IMR-90 (cell line): ENCODE results near the gene TNPO2. TPM values are rescaled to one million over a fixed set of nuclear protein-coding genes. Genes with fewer than 3 reads are reported as not detected.

Source experiments
- ATAC-seq: fragments of 200-7000 bp; cut with Tn5 transposase; 2 replicates; pipeline ENCODE4 v1.9.1; 2020; ENCODE audit warnings: low read depth, mild to moderate bottlenecking, moderate library complexity
- BruUV-seq: library from RNA; stranded (reverse); fragments of 400-500 nt; replicated peaks from 2 replicates; lab custom pipeline; 2021; lab: Mats Ljungman, UMichigan
- CTCF ChIA-PET: fragments of 300-600 bp; formaldehyde crosslinking; extraction: SDS; loops from one replicate; lab custom pipeline; 2021; ENCODE audit warnings: antibody characterized with exemption; lab: Yijun Ruan, JAX
- POLR2A ChIA-PET: fragments of 300-600 bp; sonication (Branson Sonifier 250); formaldehyde crosslinking; loops from one replicate; lab custom pipeline; 2022; ENCODE audit warnings: antibody characterized with exemption; ENCODE audit not compliant: unreplicated experiment; lab: Charles Lee
- DNase-seq: peaks from one replicate; pipeline ENCODE4 v3.0.0; 2013
- H2AFZ ChIP-seq: replicated peaks from 2 replicates; pipeline ENCODE3; 2013; ENCODE audit warnings: low read length, mild to moderate bottlenecking; ENCODE audit not compliant: poor library complexity
- H2AK5ac ChIP-seq: 2 replicates; pipeline ENCODE4 v1.6.1; 2013; ENCODE audit warnings: low read depth, low read length, inconsistent platforms
- H2AK9ac ChIP-seq: replicated peaks from 2 replicates; pipeline ENCODE3; 2013; ENCODE audit warnings: mild to moderate bottlenecking, low read depth, low read length, moderate library complexity; ENCODE audit not compliant: poor library complexity
- H2BK120ac ChIP-seq: 2 replicates; pipeline ENCODE4 v1.6.1; 2013; ENCODE audit warnings: low read depth, low read length, inconsistent platforms
- H2BK15ac ChIP-seq: 3 replicates; pipeline ENCODE4 v1.6.1; 2013; ENCODE audit warnings: low read depth, low read length, inconsistent platforms
- H2BK20ac ChIP-seq: 2 replicates; pipeline ENCODE4 v1.6.1; 2013; ENCODE audit warnings: low read depth, mild to moderate bottlenecking, inconsistent platforms, low read length, moderate library complexity
- H2BK5ac ChIP-seq: 2 replicates; pipeline ENCODE4 v1.6.1; 2013; ENCODE audit warnings: mild to moderate bottlenecking, low read depth, low read length, inconsistent platforms; ENCODE audit not compliant: poor library complexity, severe bottlenecking
- H3K14ac ChIP-seq: replicated peaks from 2 replicates; pipeline ENCODE4 v1.6.1; 2013; ENCODE audit warnings: low read depth, low read length, inconsistent platforms
- H3K18ac ChIP-seq: 2 replicates; pipeline ENCODE4 v1.6.1; 2013; ENCODE audit warnings: low read depth, low read length, control low read depth
- H3K23ac ChIP-seq: 2 replicates; pipeline ENCODE4 v1.6.1; 2013; ENCODE audit warnings: low read depth, low read length, inconsistent platforms
- H3K27ac ChIP-seq: 2 replicates; pipeline ENCODE4 v1.5.1; 2013; ENCODE audit warnings: mild to moderate bottlenecking, control low read depth, low read length; ENCODE audit not compliant: insufficient read depth
- H3K27me3 ChIP-seq: 2 replicates; pipeline ENCODE4 v1.6.1; 2013; ENCODE audit warnings: low read length; ENCODE audit not compliant: control insufficient read depth, insufficient read depth
- H3K36me3 ChIP-seq: 2 replicates; pipeline ENCODE4 v1.6.1; 2013; ENCODE audit warnings: low read length, mixed read lengths; ENCODE audit not compliant: control insufficient read depth, insufficient read depth
- H3K4ac ChIP-seq: 2 replicates; pipeline ENCODE4 v1.6.1; 2013; ENCODE audit warnings: low read depth, low read length, inconsistent platforms
- H3K4me1 ChIP-seq: 2 replicates; pipeline ENCODE4 v1.6.1; 2013; ENCODE audit warnings: low read length, mixed read lengths; ENCODE audit not compliant: control insufficient read depth, insufficient read depth
- H3K4me2 ChIP-seq: 2 replicates; pipeline ENCODE4 v1.6.1; 2013; ENCODE audit warnings: low read depth, mild to moderate bottlenecking, control low read depth, low read length, moderate library complexity
- H3K4me3 ChIP-seq: 2 replicates; pipeline ENCODE4 v1.5.1; 2013; ENCODE audit warnings: low read depth, mild to moderate bottlenecking, control low read depth, low read length, moderate library complexity; ENCODE audit not compliant: insufficient read depth
- H3K56ac ChIP-seq: 2 replicates; pipeline ENCODE4 v1.6.1; 2013; ENCODE audit warnings: low read length, inconsistent platforms; ENCODE audit not compliant: insufficient read depth; ENCODE audit errors: extremely low read depth
- H3K79me1 ChIP-seq, 2 experiments: 2 replicates each; pipeline ENCODE4 v1.6.1; 2013; ENCODE audit warnings: low read length in 2 of 2, inconsistent platforms in 1 of 2, low read depth in 1 of 2
- H3K9ac ChIP-seq: 2 replicates; pipeline ENCODE4 v1.6.1; 2013; ENCODE audit warnings: low read depth, low read length, control low read depth
- H3K9me1 ChIP-seq: 2 replicates; pipeline ENCODE4 v1.6.1; 2013; ENCODE audit warnings: low read length, inconsistent platforms; ENCODE audit not compliant: insufficient read depth
- H3K9me3 ChIP-seq: 2 replicates; pipeline ENCODE4 v1.6.1; 2013; ENCODE audit warnings: low read length; ENCODE audit not compliant: control insufficient read depth, insufficient read depth
- H4K20me1 ChIP-seq: 2 replicates; pipeline ENCODE4 v1.6.1; 2013; ENCODE audit warnings: low read length, inconsistent platforms; ENCODE audit not compliant: insufficient read depth
- H4K5ac ChIP-seq: 2 replicates; pipeline ENCODE4 v1.6.1; 2013; ENCODE audit warnings: mild to moderate bottlenecking, low read depth, low read length, control low read depth
- H4K8ac ChIP-seq, 2 experiments: 2 replicates each; pipeline ENCODE4 v1.6.1; 2013; ENCODE audit warnings: low read depth in 2 of 2, low read length in 2 of 2, control low read depth in 1 of 2, inconsistent platforms in 1 of 2
- H4K91ac ChIP-seq: 2 replicates; pipeline ENCODE4 v1.6.1; 2013; ENCODE audit warnings: low read depth, low read length, inconsistent platforms; ENCODE audit not compliant: insufficient read depth
- CHD1 ChIP-seq: IDR thresholded peaks from 2 replicates; pipeline ENCODE4 v1.6.1; 2012; ENCODE audit warnings: low read depth, low read length, improper control_type of control experiment
- MAFK ChIP-seq: IDR thresholded peaks from 2 replicates; pipeline ENCODE4 v1.6.1; 2012; ENCODE audit warnings: low read depth, low read length, improper control_type of control experiment
- MXI1 ChIP-seq: IDR thresholded peaks from 2 replicates; pipeline ENCODE4 v1.6.1; 2012; ENCODE audit warnings: low read depth, mild to moderate bottlenecking, low read length, moderate library complexity, borderline replicate concordance
- NFE2L2 ChIP-seq: fragments of 150-350 bp; IDR thresholded peaks from 2 replicates; pipeline ENCODE4 v1.6.1; 2016; ENCODE audit warnings: low read depth, mild to moderate bottlenecking, low read length
- RAD21 ChIP-seq: IDR thresholded peaks from 2 replicates; pipeline ENCODE4 v1.6.1; 2012; ENCODE audit warnings: low read length, improper control_type of control experiment
- RFX5 ChIP-seq: IDR thresholded peaks from 2 replicates; pipeline ENCODE4 v1.8.0; 2012; ENCODE audit warnings: low read depth, mild to moderate bottlenecking, low read length, moderate library complexity
- SMC3 ChIP-seq: fragments of 150-350 bp; IDR thresholded peaks from 2 replicates; pipeline ENCODE4 v1.6.1; 2016; ENCODE audit warnings: low read depth, mild to moderate bottlenecking, antibody characterized with exemption, low read length, moderate library complexity
- WGBS, 2 experiments: methylation state at CpG; one replicate each; pipeline versions ENCODE4 v1.1.5 to v1.1.7; 2013; ENCODE audit warnings: missing lambda C conversion rate in 2 of 2; ENCODE audit not compliant: insufficient read length in 1 of 2; ENCODE audit errors: extremely low coverage in 2 of 2; 5-methylcytosine and 5-hydroxymethylcytosine counted together
- dilution Hi-C: fragments of 300-500 bp; cut with HindIII; formaldehyde crosslinking; loops from one replicate; pipeline ENCODE4 v1.14.3; 2018; ENCODE audit warnings: low sequenced_read_pairs; ENCODE audit not compliant: unreplicated experiment
- in situ Hi-C: fragments of 300-500 bp; cut with MboI; formaldehyde crosslinking; loops from 3 replicates; pipeline ENCODE4 v1.14.3; 2019; ENCODE audit warnings: low sequenced_read_pairs, inconsistent platforms, mixed read lengths
- intact Hi-C: fragments of 100-400 bp; cut with micrococcal nuclease; formaldehyde crosslinking; loops from 2 replicates; pipeline ENCODE4 v1.10.0; 2022
- polyA plus RNA-seq, 3 experiments: library from polyadenylated mRNA; depleted of rRNA; stranded (reverse); fragments of >200 nt; gene quantifications; 2 replicates each; pipeline ENCODE4 v1.2.3, GENCODE V29; 2012; ENCODE audit warnings: low replicate concordance in 1 of 3
- total RNA-seq: library from RNA; depleted of rRNA; stranded (reverse); fragments of >200 nt; gene quantifications from 2 replicates; pipeline ENCODE4 v1.2.3, GENCODE V29; 2012
- TF ChIP-seq, protein P1 (sequence below): fragments of 150-350 bp; IDR thresholded peaks from 2 replicates; pipeline ENCODE4 v1.6.1; 2016; ENCODE audit warnings: low read depth, mild to moderate bottlenecking, low read length, moderate library complexity, borderline replicate concordance

TNPO2 gene
- total and polyA plus RNA-seq, 2 of the 4 experiments (the other 2 are of a cell fraction) = 36.0 to 77.2 TPM

DNA sequence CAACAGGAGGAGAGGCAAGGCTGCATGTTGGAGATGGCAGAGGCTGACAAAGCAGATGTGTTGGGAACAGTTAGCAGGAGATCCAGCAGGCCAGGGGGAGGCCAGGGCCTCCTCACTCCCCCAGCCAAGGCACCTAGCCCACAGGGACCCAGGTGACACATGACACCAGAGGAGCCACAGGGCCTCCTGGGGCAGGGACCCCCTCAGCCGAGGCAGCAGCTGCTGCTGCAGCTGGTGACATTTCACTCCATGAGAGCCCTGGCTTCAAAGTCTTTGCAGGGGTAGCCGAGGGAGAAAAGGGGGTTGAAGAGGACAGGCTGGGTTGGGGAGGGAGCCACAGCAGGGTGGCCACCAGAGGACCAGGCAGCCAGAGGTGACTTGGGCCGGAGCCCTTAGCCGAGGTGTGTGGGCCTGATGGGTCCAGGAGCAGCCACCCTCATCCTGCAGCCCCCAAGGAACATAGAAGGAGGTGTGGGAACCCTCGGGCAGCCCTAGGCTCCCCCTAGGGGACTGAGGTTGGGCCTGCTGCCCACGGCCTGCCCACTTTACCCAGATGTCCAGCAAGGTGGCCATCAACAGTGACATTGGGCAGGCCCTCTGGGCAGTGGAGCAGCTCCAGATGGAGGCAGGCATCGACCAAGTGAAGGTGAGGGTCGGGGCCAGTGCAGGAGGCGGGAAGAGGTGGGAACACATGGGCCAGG lies 36.1 kb downstream of the TNPO2 start, which contains the start of gene GNG14 (continued):
- TF ChIP-seq MAFK = no peak

DNA sequence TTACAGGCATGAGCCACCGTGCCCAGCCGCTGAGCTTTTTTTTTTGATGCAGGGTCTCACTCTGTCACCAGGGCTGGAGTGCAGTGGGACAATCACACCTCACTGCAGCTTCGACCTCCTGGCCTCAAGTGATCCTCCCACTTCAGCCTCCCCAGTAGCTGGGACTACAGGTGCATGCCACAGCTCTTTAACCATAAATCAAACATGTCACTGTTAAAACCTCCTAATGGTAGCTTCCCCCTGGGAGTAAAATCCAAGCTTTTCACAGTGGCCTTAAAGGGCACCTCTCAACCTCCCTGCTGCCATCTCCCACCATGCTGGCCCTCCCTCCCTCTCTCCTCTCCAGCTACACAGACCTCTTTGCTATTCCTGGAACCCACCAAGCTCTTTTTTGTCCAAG lies 37.9 kb downstream of the TNPO2 start:
- H4K91ac ChIP-seq = no peak overlapping the region
- H2AFZ ChIP-seq = no peak overlapping the region
- 60% methylated on average over 1 of the region's 3 CpGs; no CpG with 5 or more reads in 1 of the 2 experiments for WGBS, 2 experiments
- H4K20me1 ChIP-seq = no peaks in the 10 kb centered on the region
- POLR2A ChIA-PET = interaction anchor here (1.1 kb wide), 1 partner anchor 10 kb away, joined by 6 read pairs; the partner anchor contains the start of gene FBXW9
- TF ChIP-seq RFX5 (no peak), SMC3 (no peak), RAD21 (no peak), NFE2L2 (no peak), CHD1 (no peak), MXI1 (no peak)
- TF ChIP-seq, protein P1, sequence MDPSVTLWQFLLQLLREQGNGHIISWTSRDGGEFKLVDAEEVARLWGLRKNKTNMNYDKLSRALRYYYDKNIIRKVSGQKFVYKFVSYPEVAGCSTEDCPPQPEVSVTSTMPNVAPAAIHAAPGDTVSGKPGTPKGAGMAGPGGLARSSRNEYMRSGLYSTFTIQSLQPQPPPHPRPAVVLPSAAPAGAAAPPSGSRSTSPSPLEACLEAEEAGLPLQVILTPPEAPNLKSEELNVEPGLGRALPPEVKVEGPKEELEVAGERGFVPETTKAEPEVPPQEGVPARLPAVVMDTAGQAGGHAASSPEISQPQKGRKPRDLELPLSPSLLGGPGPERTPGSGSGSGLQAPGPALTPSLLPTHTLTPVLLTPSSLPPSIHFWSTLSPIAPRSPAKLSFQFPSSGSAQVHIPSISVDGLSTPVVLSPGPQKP = no peak
- H3K79me1 ChIP-seq = peaks cover 0 to 3% of the 10 kb centered on the region in 2 experiments; a peak in 1 of 4 replicates
- no peak overlapping the region for H4K8ac ChIP-seq
- ATAC-seq = no peak
- no peak for DNase-seq
- no peak overlapping the region for H3K4me2 ChIP-seq
- H3K27me3 ChIP-seq = no peaks in the 10 kb centered on the region
- intact Hi-C loops = no loop called here
- no peaks in the 10 kb centered on the region for H3K9me3 ChIP-seq
- H4K5ac ChIP-seq = no peak overlapping the region
- no peak overlapping the region for H3K4me3 ChIP-seq
- CTCF ChIA-PET = no interaction called here
- H2BK5ac ChIP-seq = no peak overlapping the region
- H2BK20ac ChIP-seq = no peak overlapping the region
- H3K27ac ChIP-seq = no peak overlapping the region
- in situ Hi-C loops = no loop called here
- H2AK9ac ChIP-seq = no peak overlapping the region
- no peak overlapping the region for H2AK5ac ChIP-seq
- no peak overlapping the region for H2BK120ac ChIP-seq
- no peak overlapping the region for H2BK15ac ChIP-seq
- H3K9me1 ChIP-seq = no peaks in the 10 kb centered on the region
- no peak overlapping the region for H3K23ac ChIP-seq
- no peak overlapping the region for H3K18ac ChIP-seq
- BruUV-seq = no TSS peak
- H3K14ac ChIP-seq = no peak overlapping the region
- no peak overlapping the region for H3K56ac ChIP-seq
- no peak overlapping the region for H3K9ac ChIP-seq
- no peaks in the 10 kb centered on the region for H3K4me1 ChIP-seq
- dilution Hi-C loops = no loop called here
- no peak overlapping the region for H3K4ac ChIP-seq
- 0 out of 2 replicates have a peak, but pooled peaks cover 2% of the 10 kb centered on the region for H3K36me3 ChIP-seq
